Fibroblast of lung (primary cell): ENCODE measurements around the gene TREML2. TPM values are rescaled to one million over a fixed set of nuclear protein-coding genes. Genes with fewer than 3 reads are reported as not detected.

ENCODE experiments used
- DNase-seq, 2 donors: peaks; one replicate each; pipeline versions ENCODE4 v3.0.0 to v3.0.0-alpha.2; 2010; ENCODE audit warnings: low read depth in 2 of 2
- H2AFZ ChIP-seq: 2 replicates; pipeline ENCODE4 v1.5.1; 2012; ENCODE audit warnings: low read length, control low read depth, inconsistent platforms
- H3K27ac ChIP-seq: 2 replicates; pipeline ENCODE4 v1.5.1; 2011; ENCODE audit warnings: low read length, control low read depth; ENCODE audit not compliant: insufficient read depth
- H3K27me3 ChIP-seq: 2 replicates; pipeline ENCODE4 v1.5.1; 2011; ENCODE audit warnings: mild to moderate bottlenecking, low read length; ENCODE audit not compliant: control insufficient read depth, insufficient read depth
- H3K36me3 ChIP-seq: 2 replicates; pipeline ENCODE4 v1.5.1; 2011; ENCODE audit warnings: low read length; ENCODE audit not compliant: control insufficient read depth, insufficient read depth
- H3K4me1 ChIP-seq: 2 replicates; pipeline ENCODE4 v1.5.1; 2011; ENCODE audit warnings: low read length; ENCODE audit not compliant: control insufficient read depth, insufficient read depth; ENCODE audit errors: extremely low read depth
- H3K4me2 ChIP-seq: 2 replicates; pipeline ENCODE4 v1.5.1; 2011; ENCODE audit warnings: low read length, control low read depth; ENCODE audit not compliant: insufficient read depth; ENCODE audit errors: extremely low read depth
- H3K4me3 ChIP-seq, 4 experiments: fragments of 200-600 bp in 1 of 4; sonication (generic) in 1 of 4; replicated peaks in 1 of 4; 2 replicates each; pipeline ENCODE4 v1.5.1; 2011 to 2016; ENCODE audit warnings: low read length in 4 of 4, low read depth in 3 of 4, mild to moderate bottlenecking in 3 of 4, control low read depth in 2 of 4, inconsistent platforms in 1 of 4, mixed read lengths in 1 of 4; ENCODE audit not compliant: insufficient read depth in 1 of 4; ENCODE audit errors: control extremely low read depth in 1 of 4
- H3K79me2 ChIP-seq: 2 replicates; pipeline ENCODE4 v1.5.1; 2012; ENCODE audit warnings: mild to moderate bottlenecking, low read length, inconsistent platforms; ENCODE audit not compliant: control insufficient read depth, insufficient read depth
- H3K9ac ChIP-seq: 2 replicates; pipeline ENCODE4 v1.5.1; 2011; ENCODE audit warnings: mild to moderate bottlenecking, low read length, control low read depth; ENCODE audit not compliant: insufficient read depth
- H3K9me3 ChIP-seq: 2 replicates; pipeline ENCODE4 v1.5.1; 2012; ENCODE audit warnings: low read depth, low read length; ENCODE audit not compliant: control insufficient read depth, insufficient read depth
- H4K20me1 ChIP-seq: 2 replicates; pipeline ENCODE4 v1.5.1; 2011; ENCODE audit warnings: low read length; ENCODE audit not compliant: control insufficient read depth, insufficient read depth; ENCODE audit errors: extremely low read depth
- EZH2 ChIP-seq: IDR thresholded peaks from 2 replicates; pipeline ENCODE4 v1.5.1; 2012; ENCODE audit warnings: low read length, control low read depth, mild to moderate bottlenecking; ENCODE audit errors: missing control alignments
- polyA plus RNA-seq, 2 donors: library from polyadenylated mRNA; depleted of rRNA in 1 of 2; stranded (reverse) in 1 of 2; unstranded in 1 of 2; fragments of >200 nt; gene quantifications; 2 replicates each; pipeline ENCODE4 v1.2.1, GENCODE V29; 2011 to 2012; ENCODE audit warnings: missing spikeins in 1 of 2
- total RNA-seq: library from RNA; depleted of rRNA; stranded (reverse); fragments of >200 nt; gene quantifications from 2 replicates; pipeline ENCODE4 v1.2.1, GENCODE V29; 2014
- TF ChIP-seq, protein P1 (sequence below), 2 donors: IDR thresholded peaks in 1 of 2; conservative IDR thresholded peaks in 1 of 2; 1 replicate in 1 of 2; 2 replicates in 1 of 2; pipeline ENCODE4 v1.5.1; 2011 to 2012; ENCODE audit warnings: low read length in 2 of 2, control low read depth in 1 of 2, inconsistent platforms in 1 of 2, low read depth in 1 of 2, mild to moderate bottlenecking in 1 of 2

Gene TREML2
- total and polyA plus RNA-seq, 2 donors (not counting 1 experiment from before 2014, with no cell fraction given), result not detected

DNA sequence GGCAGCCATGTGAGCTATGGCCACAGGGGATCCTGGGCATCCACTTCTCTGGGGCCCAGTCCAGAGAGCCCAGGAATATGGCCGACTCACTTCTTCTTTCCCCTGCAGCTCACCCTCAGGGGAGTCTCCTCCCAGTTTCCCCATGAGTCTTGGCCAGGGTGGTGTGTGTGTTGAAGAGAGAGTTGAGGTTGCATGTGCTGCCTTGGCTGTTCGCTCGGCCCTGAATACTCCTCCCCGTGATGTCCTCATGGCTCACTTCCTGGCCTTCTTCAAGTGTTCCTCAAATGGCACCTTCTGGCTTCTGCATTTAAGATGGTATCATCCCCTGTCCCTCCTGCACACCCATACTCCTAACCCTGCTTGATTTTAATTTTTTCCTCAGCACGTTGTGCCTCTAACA is 43.6 kb downstream of the TREML2 start:
- Histone ChIP-seq H3K4me2 (no peak overlapping the region), H3K79me2 (no peaks in the 10 kb centered on the region), H3K4me3 (no peak overlapping the region), H2AFZ (no peak overlapping the region), H3K9me3 (no peaks in the 10 kb centered on the region), H3K9ac (no peak overlapping the region), H3K27ac (no peak overlapping the region), H3K36me3 (no peaks in the 10 kb centered on the region), H3K27me3 (no peaks in the 10 kb centered on the region), H4K20me1 (no peaks in the 10 kb centered on the region), H3K4me1 (no peaks in the 10 kb centered on the region)
- no peak for TF ChIP-seq EZH2
- TF ChIP-seq, protein P1, sequence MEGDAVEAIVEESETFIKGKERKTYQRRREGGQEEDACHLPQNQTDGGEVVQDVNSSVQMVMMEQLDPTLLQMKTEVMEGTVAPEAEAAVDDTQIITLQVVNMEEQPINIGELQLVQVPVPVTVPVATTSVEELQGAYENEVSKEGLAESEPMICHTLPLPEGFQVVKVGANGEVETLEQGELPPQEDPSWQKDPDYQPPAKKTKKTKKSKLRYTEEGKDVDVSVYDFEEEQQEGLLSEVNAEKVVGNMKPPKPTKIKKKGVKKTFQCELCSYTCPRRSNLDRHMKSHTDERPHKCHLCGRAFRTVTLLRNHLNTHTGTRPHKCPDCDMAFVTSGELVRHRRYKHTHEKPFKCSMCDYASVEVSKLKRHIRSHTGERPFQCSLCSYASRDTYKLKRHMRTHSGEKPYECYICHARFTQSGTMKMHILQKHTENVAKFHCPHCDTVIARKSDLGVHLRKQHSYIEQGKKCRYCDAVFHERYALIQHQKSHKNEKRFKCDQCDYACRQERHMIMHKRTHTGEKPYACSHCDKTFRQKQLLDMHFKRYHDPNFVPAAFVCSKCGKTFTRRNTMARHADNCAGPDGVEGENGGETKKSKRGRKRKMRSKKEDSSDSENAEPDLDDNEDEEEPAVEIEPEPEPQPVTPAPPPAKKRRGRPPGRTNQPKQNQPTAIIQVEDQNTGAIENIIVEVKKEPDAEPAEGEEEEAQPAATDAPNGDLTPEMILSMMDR (conservative IDR thresholded peaks at IDR 0.05 in 1 of 2, IDR thresholded peaks at IDR 0.05 in 1 of 2; ENCODE audit: low read depth in 1 of 2, low read length in 2 of 2), result no peak
- no peak for DNase-seq

DNA sequence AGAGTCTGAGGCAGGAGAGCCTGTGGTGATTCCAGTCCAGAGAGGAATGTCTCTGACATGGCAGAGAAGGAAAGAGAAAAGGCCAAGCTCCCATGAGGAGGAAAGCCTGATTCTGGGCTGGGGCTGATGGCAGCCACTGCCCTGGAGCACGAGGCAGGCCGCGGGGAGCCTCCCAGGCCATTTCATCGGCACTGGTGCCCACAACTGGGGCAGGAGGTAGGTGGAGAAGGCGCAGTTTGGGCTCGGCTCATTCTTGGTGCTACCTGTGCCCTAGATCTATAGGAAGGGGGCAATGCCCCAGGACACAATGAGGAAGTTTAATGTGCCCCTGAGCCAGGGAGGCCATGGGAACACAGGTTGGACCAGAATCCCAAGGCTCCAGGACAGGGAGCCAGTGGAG is 44.2 kb downstream of the TREML2 start:
- Histone ChIP-seq H3K27me3 (no peaks in the 10 kb centered on the region), H2AFZ (no peak overlapping the region), H3K9me3 (no peaks in the 10 kb centered on the region), H3K27ac (no peak overlapping the region), H4K20me1 (no peaks in the 10 kb centered on the region), H3K36me3 (no peaks in the 10 kb centered on the region), H3K4me3 (no peak overlapping the region), H3K9ac (no peak overlapping the region), H3K4me2 (no peak overlapping the region), H3K4me1 (no peaks in the 10 kb centered on the region), H3K79me2 (no peaks in the 10 kb centered on the region)
- no peak for DNase-seq
- TF ChIP-seq EZH2, result no peak
- TF ChIP-seq, protein P1 (conservative IDR thresholded peaks at IDR 0.05 in 1 of 2, IDR thresholded peaks at IDR 0.05 in 1 of 2; ENCODE audit: low read depth in 1 of 2, low read length in 2 of 2), result no peak

DNA sequence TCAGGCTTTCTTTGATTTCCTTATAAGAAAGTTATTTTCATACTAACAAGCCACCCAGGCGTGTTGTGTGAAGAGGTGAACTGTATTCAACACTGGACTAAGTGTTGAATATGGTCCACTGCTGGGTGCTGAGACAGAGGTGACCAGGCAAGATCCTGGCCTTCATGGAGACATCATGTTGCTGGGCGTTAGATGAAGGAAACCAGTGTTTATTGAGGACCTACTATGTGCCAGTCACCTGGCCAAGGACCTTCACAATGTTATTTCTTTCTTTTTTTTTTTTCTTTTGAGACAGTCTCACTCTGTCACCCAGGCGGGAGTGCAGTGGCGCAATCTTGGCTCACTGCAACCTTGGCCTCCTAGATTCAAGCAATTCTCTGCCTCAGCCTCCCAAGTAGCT is 44.9 kb downstream of the TREML2 start:
- no peaks in the 10 kb centered on the region for H3K79me2 ChIP-seq
- H3K27me3 ChIP-seq, result no peaks in the 10 kb centered on the region
- DNase-seq, result no peak
- H3K9ac ChIP-seq, result no peak overlapping the region
- no peak for TF ChIP-seq EZH2
- TF ChIP-seq, protein P1 (conservative IDR thresholded peaks at IDR 0.05 in 1 of 2, IDR thresholded peaks at IDR 0.05 in 1 of 2; ENCODE audit: low read depth in 1 of 2, low read length in 2 of 2), result no peak
- H2AFZ ChIP-seq, result no peak overlapping the region
- no peak overlapping the region for H3K27ac ChIP-seq
- H3K4me3 ChIP-seq, result no peak overlapping the region
- H3K4me2 ChIP-seq, result no peak overlapping the region
- H3K9me3 ChIP-seq, result no peaks in the 10 kb centered on the region
- H3K4me1 ChIP-seq, result no peaks in the 10 kb centered on the region
- no peaks in the 10 kb centered on the region for H3K36me3 ChIP-seq
- no peaks in the 10 kb centered on the region for H4K20me1 ChIP-seq
